ENCODE measurements around the gene SLIT3.

The SLIT3 gene

GRCh38 chr5:168847511-168848073 is 453.3 kb downstream of the SLIT3 start:
- Histone ChIP-seq H3K9me2 (replicated peaks; ENCODE audit: insufficient read depth, low read length) (no peaks in the 10 kb centered on the region), H3K4me2 (ENCODE audit: low read depth, low read length, poor library complexity, severe bottlenecking) (no peak overlapping the region), H3K27me3 (ENCODE audit: low read length) (peaks cover 2% of the 10 kb centered on the region; the same call in 1 of the 2 replicates), H3F3A (ENCODE audit: insufficient read depth) (no peaks in the 10 kb centered on the region), H3K36me3 (ENCODE audit: low read length) (no peaks in the 10 kb centered on the region), H3K9me3 (ENCODE audit: insufficient read depth, low read length) (no peaks in the 10 kb centered on the region), H4K20me1 (ENCODE audit: low read depth, low read length) (no peaks in the 10 kb centered on the region), H3K9ac (ENCODE audit: low read length) (no peak overlapping the region), H3K4me3 (ENCODE audit: insufficient read depth, low read length, poor library complexity, severe bottlenecking) (no peak overlapping the region), H3K27ac (ENCODE audit: low read depth, low read length) (no peak overlapping the region), H2AFZ (ENCODE audit: low read depth, low read length, severe bottlenecking) (no peak overlapping the region), H3K79me2 (ENCODE audit: insufficient read depth, low read length) (no peaks in the 10 kb centered on the region)
- TF ChIP-seq, protein P1, sequence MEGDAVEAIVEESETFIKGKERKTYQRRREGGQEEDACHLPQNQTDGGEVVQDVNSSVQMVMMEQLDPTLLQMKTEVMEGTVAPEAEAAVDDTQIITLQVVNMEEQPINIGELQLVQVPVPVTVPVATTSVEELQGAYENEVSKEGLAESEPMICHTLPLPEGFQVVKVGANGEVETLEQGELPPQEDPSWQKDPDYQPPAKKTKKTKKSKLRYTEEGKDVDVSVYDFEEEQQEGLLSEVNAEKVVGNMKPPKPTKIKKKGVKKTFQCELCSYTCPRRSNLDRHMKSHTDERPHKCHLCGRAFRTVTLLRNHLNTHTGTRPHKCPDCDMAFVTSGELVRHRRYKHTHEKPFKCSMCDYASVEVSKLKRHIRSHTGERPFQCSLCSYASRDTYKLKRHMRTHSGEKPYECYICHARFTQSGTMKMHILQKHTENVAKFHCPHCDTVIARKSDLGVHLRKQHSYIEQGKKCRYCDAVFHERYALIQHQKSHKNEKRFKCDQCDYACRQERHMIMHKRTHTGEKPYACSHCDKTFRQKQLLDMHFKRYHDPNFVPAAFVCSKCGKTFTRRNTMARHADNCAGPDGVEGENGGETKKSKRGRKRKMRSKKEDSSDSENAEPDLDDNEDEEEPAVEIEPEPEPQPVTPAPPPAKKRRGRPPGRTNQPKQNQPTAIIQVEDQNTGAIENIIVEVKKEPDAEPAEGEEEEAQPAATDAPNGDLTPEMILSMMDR (IDR thresholded peaks at IDR 0.05; ENCODE audit: insufficient read depth, low read length, poor library complexity, severe bottlenecking): no peak
- no peak for TF ChIP-seq EZH2phosphoT487 (conservative IDR thresholded peaks at IDR 0.05; ENCODE audit: low read length)

- H3K27ac ChIP-seq (ENCODE audit: low read depth, low read length): no peak overlapping the region
- no peak overlapping the region for H3K9ac ChIP-seq (ENCODE audit: low read length)
- no peaks in the 10 kb centered on the region for H3K79me2 ChIP-seq (ENCODE audit: insufficient read depth, low read length)
- no peaks in the 10 kb centered on the region for H4K20me1 ChIP-seq (ENCODE audit: low read depth, low read length)
- H3F3A ChIP-seq (ENCODE audit: insufficient read depth): no peaks in the 10 kb centered on the region
- H3K9me3 ChIP-seq (ENCODE audit: insufficient read depth, low read length): no peaks in the 10 kb centered on the region
- no peaks in the 10 kb centered on the region for H3K36me3 ChIP-seq (ENCODE audit: low read length)
- no peaks in the 10 kb centered on the region for H3K27me3 ChIP-seq (ENCODE audit: low read length)
- no peak overlapping the region for H3K4me3 ChIP-seq (ENCODE audit: insufficient read depth, low read length, poor library complexity, severe bottlenecking)
- H3K4me2 ChIP-seq (ENCODE audit: low read depth, low read length, poor library complexity, severe bottlenecking): no peak overlapping the region
- H2AFZ ChIP-seq (ENCODE audit: low read depth, low read length, severe bottlenecking): no peak overlapping the region
- H3K9me2 ChIP-seq (replicated peaks; ENCODE audit: insufficient read depth, low read length): no peaks in the 10 kb centered on the region
- TF ChIP-seq, protein P1 (IDR thresholded peaks at IDR 0.05; ENCODE audit: insufficient read depth, low read length, poor library complexity, severe bottlenecking): no peak
- no peak for TF ChIP-seq EZH2phosphoT487 (conservative IDR thresholded peaks at IDR 0.05; ENCODE audit: low read length)
These were observed 456.0 kb downstream of the SLIT3 start for GRCh38 chr5:168844922-168845296.

DNA sequence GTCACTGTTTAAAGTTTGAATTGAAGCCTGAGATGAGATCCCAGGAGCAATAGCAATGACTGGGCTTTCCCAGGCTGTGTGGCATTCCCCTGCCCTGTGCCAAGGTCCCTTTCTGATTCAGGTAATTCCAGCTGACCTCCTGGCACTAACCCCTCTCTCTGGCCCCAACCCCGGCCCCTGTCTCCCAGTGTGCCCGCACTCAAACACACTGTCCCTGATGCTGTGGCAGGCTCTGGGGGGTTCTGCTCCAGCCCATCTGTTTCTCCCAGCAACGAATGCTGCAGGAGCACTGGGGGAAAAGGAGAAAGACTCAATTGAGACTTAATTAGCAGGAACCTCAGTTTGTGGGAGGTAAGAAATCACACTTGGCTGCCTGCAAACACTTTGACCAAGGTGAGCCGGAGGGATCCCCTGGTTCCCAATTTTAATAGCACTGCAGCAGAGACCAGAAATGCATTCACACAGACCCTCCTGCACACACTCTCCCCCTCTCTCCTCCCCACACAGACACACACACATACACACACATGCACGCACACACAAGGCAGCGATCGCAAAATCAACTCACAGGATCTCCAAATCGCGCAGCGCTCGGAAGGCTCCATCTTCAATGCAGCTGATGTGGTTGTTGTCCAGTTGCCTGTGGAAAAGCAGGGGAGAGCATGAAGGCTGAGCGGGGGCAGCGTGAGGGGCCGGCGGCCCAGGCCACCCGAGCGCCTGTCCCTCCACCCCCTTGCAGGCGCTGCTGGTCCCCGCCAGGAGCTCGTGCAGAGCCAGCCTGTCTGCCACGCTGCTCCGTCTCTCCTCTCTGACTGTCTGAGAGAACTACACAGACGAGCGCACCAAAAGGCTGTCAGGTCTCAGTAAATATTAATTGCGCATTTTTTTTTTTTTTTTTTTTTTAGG is 456.7 kb downstream of the SLIT3 start:
- Histone ChIP-seq H3F3A (ENCODE audit: insufficient read depth) (no peaks in the 10 kb centered on the region), H2AFZ (ENCODE audit: low read depth, low read length, severe bottlenecking) (no peak overlapping the region), H3K27me3 (ENCODE audit: low read length) (no peaks in the 10 kb centered on the region), H3K36me3 (ENCODE audit: low read length) (no peaks in the 10 kb centered on the region), H3K79me2 (ENCODE audit: insufficient read depth, low read length) (no peaks in the 10 kb centered on the region), H3K4me3 (ENCODE audit: insufficient read depth, low read length, poor library complexity, severe bottlenecking) (no peak overlapping the region), H4K20me1 (ENCODE audit: low read depth, low read length) (no peaks in the 10 kb centered on the region), H3K9me2 (replicated peaks; ENCODE audit: insufficient read depth, low read length) (no peaks in the 10 kb centered on the region), H3K4me2 (ENCODE audit: low read depth, low read length, poor library complexity, severe bottlenecking) (no peak overlapping the region), H3K27ac (ENCODE audit: low read depth, low read length) (no peak overlapping the region), H3K9me3 (ENCODE audit: insufficient read depth, low read length) (no peaks in the 10 kb centered on the region), H3K9ac (ENCODE audit: low read length) (no peak overlapping the region)
- TF ChIP-seq, protein P1 (IDR thresholded peaks at IDR 0.05; ENCODE audit: insufficient read depth, low read length, poor library complexity, severe bottlenecking): no peak
- TF ChIP-seq EZH2phosphoT487 (conservative IDR thresholded peaks at IDR 0.05; ENCODE audit: low read length): no peak

Measured in SU-DHL-6 (cell line).